ENCODE data around the gene HMGN1.

The HMGN1 gene, protein sequence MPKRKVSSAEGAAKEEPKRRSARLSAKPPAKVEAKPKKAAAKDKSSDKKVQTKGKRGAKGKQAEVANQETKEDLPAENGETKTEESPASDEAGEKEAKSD

DNA sequence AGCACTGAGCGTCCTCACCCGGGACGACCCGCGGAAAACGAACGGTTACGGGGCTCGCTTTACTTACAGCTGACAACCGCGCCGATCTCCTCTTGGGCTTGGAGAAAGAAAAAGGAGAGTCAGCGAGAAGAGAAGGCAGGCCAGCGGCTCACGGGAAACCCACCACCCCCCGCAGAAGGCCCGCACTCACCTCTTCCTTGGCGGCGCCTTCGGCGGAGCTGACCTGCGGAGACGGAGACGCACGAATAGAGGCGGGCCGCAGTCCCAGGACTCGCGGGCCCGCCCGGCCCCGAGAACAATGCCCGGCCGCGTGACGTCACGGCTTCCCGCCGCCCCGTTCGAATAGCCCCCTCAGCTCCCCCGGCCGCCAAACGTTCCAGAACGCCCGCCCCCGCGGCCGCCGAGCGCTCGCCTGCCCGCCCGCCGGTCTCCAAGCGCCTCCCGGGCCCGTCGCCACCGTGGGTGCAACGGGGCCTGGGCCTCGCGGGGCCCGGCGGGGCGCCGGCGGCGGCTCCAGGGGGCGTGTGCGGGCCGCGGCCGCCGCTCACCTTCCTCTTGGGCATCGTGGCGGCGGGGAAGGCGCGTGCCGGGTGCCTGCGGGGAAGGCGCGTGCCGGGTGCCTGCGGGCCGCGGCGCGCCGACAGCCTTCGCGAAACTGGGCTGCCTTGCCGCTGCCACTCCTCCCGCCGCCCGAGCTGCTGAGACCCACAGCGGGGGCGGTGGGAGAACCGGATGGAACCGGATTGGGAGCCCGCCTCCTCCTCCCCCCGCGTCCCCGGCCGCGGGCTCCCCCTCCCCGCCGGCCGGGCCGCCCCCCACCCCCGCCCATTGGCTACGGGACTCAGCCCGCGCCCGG is at the start of gene HMGN1:
Gene HMGN1 (minus strand): TSS at position 734 of the 856 bp plus-strand sequence. CDS start 171 bp downstream, at position 563.
- TF ChIP-seq, protein P1, sequence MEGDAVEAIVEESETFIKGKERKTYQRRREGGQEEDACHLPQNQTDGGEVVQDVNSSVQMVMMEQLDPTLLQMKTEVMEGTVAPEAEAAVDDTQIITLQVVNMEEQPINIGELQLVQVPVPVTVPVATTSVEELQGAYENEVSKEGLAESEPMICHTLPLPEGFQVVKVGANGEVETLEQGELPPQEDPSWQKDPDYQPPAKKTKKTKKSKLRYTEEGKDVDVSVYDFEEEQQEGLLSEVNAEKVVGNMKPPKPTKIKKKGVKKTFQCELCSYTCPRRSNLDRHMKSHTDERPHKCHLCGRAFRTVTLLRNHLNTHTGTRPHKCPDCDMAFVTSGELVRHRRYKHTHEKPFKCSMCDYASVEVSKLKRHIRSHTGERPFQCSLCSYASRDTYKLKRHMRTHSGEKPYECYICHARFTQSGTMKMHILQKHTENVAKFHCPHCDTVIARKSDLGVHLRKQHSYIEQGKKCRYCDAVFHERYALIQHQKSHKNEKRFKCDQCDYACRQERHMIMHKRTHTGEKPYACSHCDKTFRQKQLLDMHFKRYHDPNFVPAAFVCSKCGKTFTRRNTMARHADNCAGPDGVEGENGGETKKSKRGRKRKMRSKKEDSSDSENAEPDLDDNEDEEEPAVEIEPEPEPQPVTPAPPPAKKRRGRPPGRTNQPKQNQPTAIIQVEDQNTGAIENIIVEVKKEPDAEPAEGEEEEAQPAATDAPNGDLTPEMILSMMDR (IDR thresholded peaks at IDR 0.05; ENCODE audit: low read depth, low read length): no peak
- peak within 1 kb of the TSS; percentile 90 for H3K4me3 ChIP-seq (ENCODE audit: low read depth, low read length)

DNA sequence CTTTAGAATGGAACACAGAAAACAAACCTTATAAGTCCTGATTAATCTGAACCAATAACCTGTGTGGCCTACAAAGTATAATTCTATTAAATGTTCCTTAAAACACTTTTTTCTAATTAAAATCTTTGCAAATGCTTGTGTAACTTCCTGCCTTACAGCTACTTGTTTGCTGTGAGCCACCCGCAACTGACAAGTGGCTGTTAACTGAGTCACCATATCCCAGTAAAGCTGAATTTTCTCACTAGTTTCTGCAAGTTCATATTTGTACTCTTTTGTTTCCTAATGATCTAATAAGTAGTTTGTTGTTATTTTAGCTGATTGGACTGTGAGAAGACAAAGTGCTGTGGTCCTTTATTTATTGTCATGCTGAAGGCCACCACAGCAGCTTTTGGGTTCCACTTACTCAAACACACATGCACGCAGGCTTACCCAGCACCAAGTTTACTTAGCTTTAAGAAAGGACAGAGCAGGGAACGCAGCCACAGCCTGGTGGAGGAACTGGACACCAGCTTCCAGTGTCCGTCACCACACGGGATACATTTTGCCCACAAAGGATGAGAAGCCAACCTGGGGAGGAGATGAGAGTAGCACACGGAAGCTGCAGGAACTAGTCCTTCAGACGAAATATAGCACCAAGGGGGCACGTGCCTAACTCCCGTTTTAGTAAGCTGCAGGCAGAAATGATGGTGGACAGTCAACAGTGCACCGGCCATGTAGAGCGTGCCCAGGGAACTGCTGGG is 48.9 kb upstream of the HMGN1 start:
- TF ChIP-seq, protein P1 (IDR thresholded peaks at IDR 0.05; ENCODE audit: low read depth, low read length): no peak
- H3K4me3 ChIP-seq (ENCODE audit: low read depth, low read length): no peak overlapping the region

DNA sequence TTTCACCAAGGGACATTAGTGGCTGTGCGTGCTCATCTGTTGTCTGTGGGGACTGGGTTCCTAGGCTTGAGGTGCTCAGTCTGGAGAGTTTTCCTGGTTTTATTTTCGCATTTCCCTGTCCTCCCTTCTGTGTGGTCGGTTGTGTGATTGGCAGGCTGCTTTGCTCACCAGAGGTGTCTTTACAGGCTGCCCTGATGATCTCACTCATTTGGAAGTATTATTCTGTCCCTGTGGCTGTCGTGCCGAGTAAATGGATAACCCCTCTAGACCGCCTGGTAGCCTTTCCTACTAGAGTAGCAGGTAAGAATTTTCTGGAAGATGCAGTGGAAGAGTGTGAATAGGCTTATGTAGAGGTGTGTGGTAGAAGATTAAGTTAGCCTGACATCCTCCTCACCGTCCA is 44.1 kb upstream of the HMGN1 start:
- TF ChIP-seq, protein P1 (IDR thresholded peaks at IDR 0.05; ENCODE audit: low read depth, low read length): no peak
- H3K4me3 ChIP-seq (ENCODE audit: low read depth, low read length): no peak overlapping the region

DNA sequence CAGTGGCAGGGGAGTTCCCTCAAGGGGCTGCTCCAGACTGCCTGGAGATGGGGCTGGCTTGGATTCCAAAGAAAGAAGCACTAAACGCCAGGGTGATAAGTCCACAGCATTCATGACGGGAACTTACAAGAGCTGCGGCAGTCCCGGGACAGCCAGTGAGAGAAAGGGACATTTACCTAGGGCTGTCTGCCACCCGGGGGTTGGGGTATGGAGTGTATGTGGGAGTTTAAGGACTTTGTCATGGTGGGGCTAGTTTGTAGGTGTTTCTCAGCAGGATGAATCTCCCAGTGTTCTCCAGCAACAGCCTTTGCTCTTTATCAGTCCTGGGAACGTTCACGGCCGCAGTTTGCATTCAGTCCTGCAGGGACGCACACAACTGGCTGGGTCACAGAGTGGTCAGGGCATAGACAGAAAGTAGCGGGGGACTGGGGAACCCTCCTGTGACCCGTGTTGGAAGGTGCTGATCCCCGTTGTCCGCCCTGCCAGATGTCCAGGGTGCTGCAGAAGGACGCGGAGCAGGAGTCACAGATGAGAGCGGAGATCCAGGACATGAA is 41.4 kb upstream of the HMGN1 start:
- TF ChIP-seq, protein P1 (IDR thresholded peaks at IDR 0.05; ENCODE audit: low read depth, low read length): no peak
- H3K4me3 ChIP-seq (ENCODE audit: low read depth, low read length): no peak overlapping the region

DNA sequence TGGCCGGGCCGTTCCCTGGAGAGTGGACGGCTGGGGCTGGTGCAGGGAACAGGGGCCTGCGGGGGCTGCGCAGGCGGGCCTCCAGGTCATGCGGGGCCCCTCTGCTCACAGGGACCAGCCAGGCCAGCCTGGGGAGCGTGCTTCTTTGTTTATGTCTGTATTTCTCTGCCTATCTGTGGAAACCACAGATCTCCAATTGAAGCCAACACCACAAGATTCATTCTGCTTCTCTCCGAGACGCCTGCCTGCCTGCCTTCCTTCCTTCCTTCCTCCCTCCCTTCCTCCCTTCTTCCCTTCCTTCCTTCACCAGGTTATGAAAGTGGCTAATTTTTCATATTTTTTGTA is 39.9 kb upstream of the HMGN1 start:
- TF ChIP-seq, protein P1 (IDR thresholded peaks at IDR 0.05; ENCODE audit: low read depth, low read length): no peak
- peak overlapping the region; percentile 61; the same call in 1 of the 2 replicates for H3K4me3 ChIP-seq (ENCODE audit: low read depth, low read length)

DNA sequence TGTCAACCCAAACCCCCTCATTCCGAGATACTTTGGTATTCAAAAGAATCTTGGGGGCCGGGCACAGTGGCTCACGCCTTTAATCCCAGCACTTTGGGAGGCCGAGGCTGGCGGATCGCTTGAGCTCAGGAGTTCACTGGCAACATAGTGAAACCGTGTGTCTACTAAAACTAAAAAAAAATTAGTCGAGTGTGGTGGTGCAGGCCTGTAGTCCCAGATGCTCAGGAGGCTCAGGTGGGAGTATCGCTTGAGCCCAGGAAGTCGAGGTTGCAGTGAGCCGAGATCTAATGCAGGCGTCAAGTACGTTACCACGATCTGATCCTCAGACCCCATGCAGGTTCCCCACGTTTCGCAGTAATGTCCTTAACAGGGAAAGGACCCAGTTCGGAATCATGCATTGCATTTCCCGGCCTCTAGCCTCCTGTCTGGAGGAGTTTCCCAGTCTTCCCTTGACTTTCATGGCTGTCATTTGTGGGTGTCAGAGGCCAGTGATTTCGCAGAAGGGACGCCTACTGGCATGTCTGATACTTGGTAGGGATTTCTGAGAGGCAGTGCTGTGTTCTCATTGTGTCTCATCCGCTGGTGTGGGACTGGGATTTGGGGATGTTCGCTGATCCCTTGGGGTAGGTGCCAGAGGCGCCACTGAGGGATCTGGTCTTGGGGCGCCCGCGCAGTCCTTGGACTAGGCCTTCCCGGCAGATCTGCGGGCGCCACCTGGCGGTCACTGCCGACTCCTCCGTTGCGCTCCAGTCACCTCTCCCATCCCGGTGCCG is 39.3 kb upstream of the HMGN1 start:
- peak overlapping the region; percentile 61 for H3K4me3 ChIP-seq (ENCODE audit: low read depth, low read length)
- TF ChIP-seq, protein P1 (IDR thresholded peaks at IDR 0.05; ENCODE audit: low read depth, low read length): peak; percentile 84
